Activated T-cell treated with anti-CD3 and anti-CD28 coated beads, Interleukin-2, amount 50 U/mL, for 24 hours (primary cell): ENCODE measurements around the gene C16orf90.

ENCODE experiments used
- DNase-seq: peaks from one replicate; pipeline ENCODE4 v3.0.0-alpha.2; 2020
- H3K27ac Mint-ChIP-seq: 2 replicates; pipeline ENCODE4 v1.8.0; 2020; ENCODE audit warnings: mild to moderate bottlenecking, mixed read lengths
- H3K27me3 Mint-ChIP-seq: 2 replicates; pipeline ENCODE4 v1.8.0; 2020; ENCODE audit warnings: mixed read lengths
- H3K36me3 Mint-ChIP-seq: 2 replicates; pipeline ENCODE4 v1.8.0; 2020; ENCODE audit warnings: low read depth, mixed read lengths
- H3K4me1 Mint-ChIP-seq: 2 replicates; pipeline ENCODE4 v1.8.0; 2020; ENCODE audit warnings: low read depth, mixed read lengths
- H3K4me3 Mint-ChIP-seq: 2 replicates; pipeline ENCODE4 v1.8.0; 2020; ENCODE audit warnings: mild to moderate bottlenecking, moderate library complexity, mixed read lengths
- H3K9me3 Mint-ChIP-seq: 2 replicates; pipeline ENCODE4 v1.8.0; 2020; ENCODE audit warnings: mixed read lengths

The C16orf90 gene

GRCh38 chr16:3498988-3499387 is 3.7 kb upstream of the C16orf90 start:
- Mint-ChIP-seq H3K36me3 (peaks cover 13% of the 10 kb centered on the region), H3K27ac (no peak overlapping the region), H3K4me1 (peaks cover 44% of the 10 kb centered on the region), H3K9me3 (peaks cover 6% of the 10 kb centered on the region), H3K27me3 (no peaks in the 10 kb centered on the region), H3K4me3 (no peak overlapping the region)
- peak; percentile 22 for DNase-seq

- no peak overlapping the region for H3K27ac Mint-ChIP-seq
- H3K27me3 Mint-ChIP-seq, result no peaks in the 10 kb centered on the region
- H3K36me3 Mint-ChIP-seq, result peaks cover 12% of the 10 kb centered on the region
- H3K9me3 Mint-ChIP-seq, result peaks cover 6% of the 10 kb centered on the region
- no peak overlapping the region for H3K4me3 Mint-ChIP-seq
- H3K4me1 Mint-ChIP-seq, result peaks cover 33% of the 10 kb centered on the region
- no peak for DNase-seq
These were observed 2.5 kb upstream of the C16orf90 start for GRCh38 chr16:3497771-3498170.

- Mint-ChIP-seq H3K9me3 (peaks cover 6% of the 10 kb centered on the region), H3K27me3 (no peaks in the 10 kb centered on the region), H3K4me1 (peaks cover 20% of the 10 kb centered on the region), H3K27ac (no peak overlapping the region), H3K36me3 (peaks cover 7% of the 10 kb centered on the region), H3K4me3 (no peak overlapping the region)
- no peak for DNase-seq
These were observed 1.1 kb upstream of the C16orf90 start for GRCh38 chr16:3496386-3496785.

GRCh38 chr16:3494386-3494973 is 809 bp downstream of the C16orf90 start:
- no peak overlapping the region for H3K27ac Mint-ChIP-seq
- peaks cover 3% of the 10 kb centered on the region for H3K4me1 Mint-ChIP-seq
- H3K36me3 Mint-ChIP-seq, result no peaks in the 10 kb centered on the region
- no peak overlapping the region for H3K4me3 Mint-ChIP-seq
- H3K27me3 Mint-ChIP-seq, result no peaks in the 10 kb centered on the region
- no peak for DNase-seq
- peaks cover 4% of the 10 kb centered on the region for H3K9me3 Mint-ChIP-seq

- H3K27me3 Mint-ChIP-seq, result no peaks in the 10 kb centered on the region
- no peak overlapping the region for H3K27ac Mint-ChIP-seq
- peaks cover 6% of the 10 kb centered on the region for H3K36me3 Mint-ChIP-seq
- H3K4me3 Mint-ChIP-seq, result no peak overlapping the region
- no peak for DNase-seq
- peaks cover 1% of the 10 kb centered on the region for H3K4me1 Mint-ChIP-seq
- H3K9me3 Mint-ChIP-seq, result no peaks in the 10 kb centered on the region
These were observed 2.9 kb downstream of the C16orf90 start for GRCh38 chr16:3492356-3492755.

GRCh38 chr16:3490911-3491629 is 4.2 kb downstream of the C16orf90 start:
- Mint-ChIP-seq H3K9me3 (no peaks in the 10 kb centered on the region), H3K4me1 (peaks cover 1% of the 10 kb centered on the region), H3K36me3 (peaks cover 14% of the 10 kb centered on the region), H3K27me3 (no peaks in the 10 kb centered on the region), H3K4me3 (no peak overlapping the region), H3K27ac (no peak overlapping the region)
- DNase-seq, result no peak

GRCh38 chr16:3488801-3489200 is 6.5 kb downstream of the C16orf90 start:
- peaks cover 1% of the 10 kb centered on the region for H3K4me1 Mint-ChIP-seq
- peaks cover 34% of the 10 kb centered on the region for H3K36me3 Mint-ChIP-seq
- H3K27me3 Mint-ChIP-seq, result no peaks in the 10 kb centered on the region
- no peaks in the 10 kb centered on the region for H3K9me3 Mint-ChIP-seq
- H3K4me3 Mint-ChIP-seq, result no peak overlapping the region
- DNase-seq, result no peak
- no peak overlapping the region for H3K27ac Mint-ChIP-seq

- H3K27ac Mint-ChIP-seq, result no peak overlapping the region
- peaks cover 44% of the 10 kb centered on the region for H3K36me3 Mint-ChIP-seq
- no peak for DNase-seq
- no peaks in the 10 kb centered on the region for H3K27me3 Mint-ChIP-seq
- H3K9me3 Mint-ChIP-seq, result no peaks in the 10 kb centered on the region
- peaks cover 1% of the 10 kb centered on the region for H3K4me1 Mint-ChIP-seq
- no peak overlapping the region for H3K4me3 Mint-ChIP-seq
These were observed 7.5 kb downstream of the C16orf90 start for GRCh38 chr16:3487521-3488410.

GRCh38 chr16:3486506-3487215 is 8.6 kb downstream of the C16orf90 start:
- Mint-ChIP-seq H3K4me3 (no peak overlapping the region), H3K9me3 (no peaks in the 10 kb centered on the region), H3K36me3 (peaks cover 55% of the 10 kb centered on the region), H3K27me3 (no peaks in the 10 kb centered on the region), H3K4me1 (peaks cover 1% of the 10 kb centered on the region), H3K27ac (peak overlapping the region; percentile 26)
- DNase-seq, result no peak

GRCh38 chr16:3485821-3486505 is 9.3 kb downstream of the C16orf90 start:
- Mint-ChIP-seq H3K36me3 (peaks cover 62% of the 10 kb centered on the region), H3K27me3 (no peaks in the 10 kb centered on the region), H3K4me3 (no peak overlapping the region), H3K9me3 (no peaks in the 10 kb centered on the region), H3K4me1 (peaks cover 4% of the 10 kb centered on the region), H3K27ac (no peak overlapping the region)
- no peak for DNase-seq

GRCh38 chr16:3485097-3485745 is 10.1 kb downstream of the C16orf90 start:
- H3K27me3 Mint-ChIP-seq, result no peaks in the 10 kb centered on the region
- H3K4me1 Mint-ChIP-seq, result peaks cover 6% of the 10 kb centered on the region
- peaks cover 66% of the 10 kb centered on the region for H3K36me3 Mint-ChIP-seq
- H3K27ac Mint-ChIP-seq, result no peak overlapping the region
- H3K9me3 Mint-ChIP-seq, result no peaks in the 10 kb centered on the region
- no peak for DNase-seq
- H3K4me3 Mint-ChIP-seq, result no peak overlapping the region

- Mint-ChIP-seq H3K9me3 (no peaks in the 10 kb centered on the region), H3K27ac (no peak overlapping the region), H3K27me3 (no peaks in the 10 kb centered on the region), H3K36me3 (peaks cover 73% of the 10 kb centered on the region), H3K4me3 (no peak overlapping the region), H3K4me1 (peaks cover 11% of the 10 kb centered on the region)
- DNase-seq, result no peak
These were observed 10.8 kb downstream of the C16orf90 start for GRCh38 chr16:3484318-3485096.

- H3K4me3 Mint-ChIP-seq, result no peak overlapping the region
- peaks cover 20% of the 10 kb centered on the region for H3K4me1 Mint-ChIP-seq
- DNase-seq, result no peak
- no peaks in the 10 kb centered on the region for H3K9me3 Mint-ChIP-seq
- no peaks in the 10 kb centered on the region for H3K27me3 Mint-ChIP-seq
- H3K27ac Mint-ChIP-seq, result no peak overlapping the region
- H3K36me3 Mint-ChIP-seq, result peaks cover 83% of the 10 kb centered on the region
These were observed 12.5 kb downstream of the C16orf90 start for GRCh38 chr16:3482659-3483241.
